HS-27A (cell line): ENCODE data around the gene C3AR1.
"Not testable (repeated sequence)": the region's sequence is repeated elsewhere in the genome, so short reads cannot be mapped to it uniquely, and the experiment has no call there.

Experiments
- DNase-seq: peaks from one replicate; pipeline ENCODE4 v3.0.0-alpha.2; 2012; ENCODE audit warnings: low read depth, missing footprints

C3AR1 gene

DNA sequence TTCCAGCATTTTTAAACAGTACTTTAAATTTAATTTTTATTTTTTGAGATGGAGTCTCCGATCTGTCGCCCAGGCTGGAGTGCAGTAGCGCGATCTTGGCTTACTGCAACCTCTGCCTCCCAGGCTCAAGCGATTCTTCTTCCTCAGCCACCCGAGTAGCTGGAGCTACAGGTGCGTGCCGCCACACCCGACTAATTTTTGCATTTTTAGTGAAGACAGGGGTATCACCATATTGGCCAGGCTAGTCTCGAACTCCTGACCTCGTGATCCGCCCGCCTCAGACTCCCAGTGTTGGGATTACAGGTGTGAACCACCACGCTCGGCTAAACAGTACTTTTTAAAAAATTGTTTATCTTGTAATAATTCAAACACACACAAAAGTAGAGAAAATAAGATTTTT is 37.9 kb downstream of the C3AR1 start:
- DNase-seq, result no peak

DNA sequence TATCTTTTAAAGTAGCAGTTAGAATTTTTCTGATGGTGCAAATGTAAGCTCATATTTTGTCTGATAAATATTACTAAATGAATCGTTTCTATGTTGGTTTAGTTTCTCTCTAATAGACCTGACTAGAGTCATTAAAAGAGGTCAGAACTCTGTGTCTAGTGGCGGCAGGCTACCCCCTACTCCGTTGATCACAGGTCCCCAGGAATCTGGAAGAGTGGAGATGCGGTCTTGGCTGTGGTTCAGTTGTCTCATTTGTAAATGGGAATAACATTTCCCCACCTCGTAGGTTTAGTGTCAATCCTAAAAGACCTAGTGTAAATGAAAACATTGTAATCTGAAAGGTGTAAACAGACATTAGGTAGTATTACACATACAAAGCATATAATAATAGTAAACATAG is 38.3 kb downstream of the C3AR1 start:
- no peak for DNase-seq

DNA sequence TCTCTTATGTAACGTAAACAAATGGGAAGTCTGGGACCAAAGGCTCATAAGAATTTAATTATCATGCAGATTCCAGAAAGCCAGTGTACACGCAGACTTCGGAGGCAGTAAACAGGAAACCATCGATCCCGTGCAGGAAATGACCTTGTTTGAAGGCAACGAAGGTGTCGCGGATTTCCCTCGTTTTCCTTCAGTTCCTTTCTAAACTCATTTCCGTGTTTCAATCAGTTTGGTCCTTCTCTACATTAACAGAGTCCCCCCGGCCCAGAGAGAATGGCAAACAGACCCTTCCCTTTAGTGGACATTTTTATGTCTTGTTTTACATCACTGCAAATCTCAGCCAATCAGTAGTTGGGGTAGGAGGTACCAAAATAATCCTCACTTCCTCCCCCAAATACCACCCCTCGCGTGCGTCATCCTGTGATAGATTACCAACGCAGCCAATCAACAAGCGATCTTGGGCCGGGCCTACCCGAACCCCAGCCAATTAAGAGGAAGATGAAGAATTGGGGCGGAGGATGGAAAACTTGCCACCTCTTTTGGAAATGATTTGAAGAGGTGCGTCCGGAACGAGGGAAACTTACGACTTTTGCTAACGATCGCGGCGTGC is 39.8 kb downstream of the C3AR1 start:
- DNase-seq, result peak; percentile 99

DNA sequence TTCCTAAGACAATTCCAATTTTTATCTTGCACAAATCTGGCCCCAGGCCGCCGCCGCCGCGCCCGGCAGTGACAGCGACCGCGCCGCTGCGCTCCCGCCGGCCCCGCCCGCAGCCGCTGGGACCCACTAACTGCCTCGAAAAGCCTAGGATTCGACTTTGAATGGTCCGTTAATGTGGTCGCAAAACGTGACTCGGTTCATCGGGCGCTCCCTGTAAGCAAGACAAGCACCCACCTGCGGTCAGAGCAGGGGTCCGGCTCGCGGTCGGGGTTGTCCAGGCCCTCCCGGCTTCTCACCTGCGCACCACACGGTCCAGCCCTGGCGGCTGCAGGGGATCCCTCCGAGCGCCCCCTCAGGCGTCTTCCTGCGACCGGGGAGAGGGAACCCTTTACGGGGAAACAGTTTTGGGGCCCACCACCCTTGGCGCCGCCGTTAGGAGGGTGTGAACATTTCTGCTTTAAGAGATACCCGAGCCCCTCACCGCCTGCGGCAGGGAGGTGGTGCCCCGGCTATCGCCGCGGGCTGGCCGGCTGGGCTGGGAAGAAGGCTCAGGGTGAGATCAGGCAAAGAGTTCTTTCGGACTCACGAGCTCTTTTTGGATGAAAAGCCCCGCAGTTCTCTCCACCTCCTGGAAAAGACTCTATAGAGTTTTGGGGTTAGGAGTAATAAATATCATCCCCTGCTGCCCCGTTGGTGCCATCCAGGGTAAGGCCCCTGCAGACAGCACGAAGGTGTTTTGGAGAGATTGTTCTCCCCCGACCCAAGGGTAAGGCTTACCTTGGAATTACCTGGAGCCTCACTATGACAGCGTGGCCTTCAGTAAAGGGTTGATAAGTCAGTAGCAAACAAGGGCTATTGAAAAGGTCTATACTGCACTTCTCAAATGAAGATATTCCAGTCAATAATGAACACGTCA is 47.2 kb downstream of the C3AR1 start:
- no peak for DNase-seq

DNA sequence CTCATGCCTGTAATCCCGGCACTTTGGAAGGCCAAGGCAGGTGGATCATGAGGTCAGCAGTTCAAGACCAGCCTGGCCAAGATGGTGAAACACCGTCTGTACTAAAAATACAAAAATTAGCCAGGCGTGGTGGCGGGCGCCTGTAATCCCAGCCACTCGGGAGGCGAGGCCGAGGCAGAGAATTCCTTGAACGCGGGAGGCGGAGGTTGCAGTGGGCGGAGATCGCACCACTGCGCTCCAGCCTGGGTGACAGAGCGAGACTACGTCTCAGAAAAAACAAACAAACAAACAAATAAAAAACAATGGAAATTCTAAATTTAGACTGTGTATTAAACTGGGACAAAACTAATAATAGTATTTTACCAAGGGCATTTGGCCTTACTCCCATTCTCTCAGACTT is 47.9 kb downstream of the C3AR1 start:
- DNase-seq, result not testable (repeated sequence)

DNA sequence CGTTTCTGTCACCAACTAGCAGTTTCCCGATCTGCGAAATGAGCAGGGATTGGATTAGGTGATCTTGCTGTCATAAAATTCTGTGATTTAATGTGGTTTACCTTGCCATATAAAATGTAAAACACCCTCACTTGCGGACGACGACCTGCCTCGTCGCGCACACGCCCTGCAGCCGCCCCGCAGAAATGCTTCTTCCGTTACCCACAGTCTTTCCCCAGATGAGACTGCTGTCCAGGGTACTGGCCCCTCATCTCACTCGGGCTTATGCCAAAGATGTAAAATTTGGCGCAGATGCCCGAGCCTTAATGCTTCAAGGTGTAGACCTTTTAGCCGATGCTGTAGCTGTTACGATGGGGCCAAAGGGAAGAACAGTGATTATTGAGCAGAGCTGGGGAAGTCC is 51.3 kb downstream of the C3AR1 start:
- DNase-seq, result no peak

DNA sequence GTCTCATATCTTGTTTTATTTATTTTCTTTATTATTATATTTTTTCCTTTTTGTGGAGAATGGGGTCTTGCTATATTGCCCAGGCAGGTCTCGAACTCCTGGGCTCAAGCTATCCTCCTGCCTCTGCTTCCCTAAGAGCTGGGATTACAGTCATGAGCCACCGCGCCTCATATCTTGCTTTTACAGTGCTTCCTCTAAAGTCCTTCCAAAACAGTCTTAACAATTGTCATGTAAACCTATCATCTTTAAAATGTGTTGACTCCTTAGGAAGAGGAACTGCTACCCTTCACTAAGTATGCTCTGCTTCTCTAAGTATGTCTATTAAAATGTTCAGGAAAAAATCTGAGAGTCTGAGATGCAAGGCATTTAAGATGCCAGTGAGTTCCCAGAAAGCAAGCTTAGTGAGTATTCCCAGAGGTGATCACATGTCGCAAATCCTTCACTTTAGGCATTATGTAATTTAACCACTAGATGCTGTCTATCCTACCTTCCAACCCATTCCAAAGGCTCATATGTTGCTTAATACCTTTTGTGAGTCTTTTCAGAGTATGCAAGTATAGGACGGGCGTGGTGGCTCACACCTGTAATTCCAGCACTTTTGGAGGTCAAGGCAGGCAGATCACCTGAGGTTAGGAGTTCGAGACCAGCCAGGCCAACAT is 53.4 kb downstream of the C3AR1 start:
- DNase-seq, result no peak

DNA sequence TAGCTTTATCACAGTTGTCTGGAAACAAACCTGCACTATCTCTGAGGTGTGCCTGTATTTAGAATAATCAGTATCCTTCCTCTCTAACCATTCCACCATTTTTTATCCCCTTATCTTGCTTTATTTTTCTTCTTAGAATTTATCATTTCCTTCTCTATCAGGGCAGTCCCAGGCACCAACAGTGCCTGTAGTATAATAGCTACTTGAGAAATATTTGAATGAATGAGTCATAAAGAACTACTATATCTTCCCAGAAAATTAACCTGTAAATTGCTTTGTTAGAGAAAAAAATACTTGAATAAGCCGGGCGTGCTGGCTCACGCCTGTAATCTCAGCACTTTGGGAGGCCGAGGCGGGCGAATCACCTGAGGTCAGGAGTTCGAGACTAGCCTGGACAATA is 54.8 kb downstream of the C3AR1 start:
- no peak for DNase-seq
